Measurements from ENCODE around the gene IRX1. TPM values are rescaled to one million over a fixed set of nuclear protein-coding genes. Genes with fewer than 3 reads are reported as not detected.

Gene IRX1
- total and polyA plus RNA-seq, 2 of the 8 experiments (the other 6 are each of a cell fraction or from before 2014, with no cell fraction given) = 2.6 to 3.9 TPM

- 84% methylated on average over 6 of the region's 6 CpGs; no CpG with 5 or more reads in 1 of the 2 experiments for WGBS, 2 experiments (ENCODE audit: extremely low coverage in 1 of 2, insufficient coverage in 1 of 2, insufficient read length in 1 of 2, insufficient replicate concordance in 2 of 2, low coverage in 1 of 2, low lambda C conversion rate in 2 of 2, missing lambda C conversion rate in 1 of 2)
- H3K27me3 ChIP-seq (replicated peaks in 1 of 4; ENCODE audit: control insufficient read depth in 3 of 4, extremely low read depth in 1 of 4, insufficient read depth in 3 of 4, low read length in 3 of 4) = no peaks in the 10 kb centered on the region
- CTCF ChIA-PET (ENCODE audit: partially characterized antibody) = interaction anchor here (0.7 to 1.4 kb wide), 4 partner anchors 13 to 647 kb away, joined by 3 read pairs; no protein-coding TSS in a partner anchor
- TF ChIP-seq RBBP5 (IDR thresholded peaks at IDR 0.05; ENCODE audit: borderline replicate concordance, low read depth, low read length) (no peak), MAX (IDR thresholded peaks at IDR 0.05) (no peak), HDAC6 (IDR thresholded peaks at IDR 0.05; ENCODE audit: low read depth, low read length) (no peak), ZNF274 (IDR thresholded peaks at IDR 0.05; ENCODE audit: borderline replicate concordance, extremely low read depth, low read length) (no peak), EGR1 (IDR thresholded peaks at IDR 0.05; ENCODE audit: borderline replicate concordance, low read depth, low read length) (no peak), CTBP2 (IDR thresholded peaks at IDR 0.05; ENCODE audit: borderline replicate concordance, insufficient read depth, insufficient read length, low read length) (no peak), TAF1 (IDR thresholded peaks at IDR 0.05; ENCODE audit: low read depth, low read length) (no peak), HDAC2 (IDR thresholded peaks at IDR 0.05; ENCODE audit: borderline replicate concordance in 1 of 2, low read depth in 2 of 2, low read length in 2 of 2) (no peak)
- TF ChIP-seq, protein P1, sequence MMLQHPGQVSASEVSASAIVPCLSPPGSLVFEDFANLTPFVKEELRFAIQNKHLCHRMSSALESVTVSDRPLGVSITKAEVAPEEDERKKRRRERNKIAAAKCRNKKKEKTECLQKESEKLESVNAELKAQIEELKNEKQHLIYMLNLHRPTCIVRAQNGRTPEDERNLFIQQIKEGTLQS (IDR thresholded peaks at IDR 0.05; ENCODE audit: insufficient read depth, low read depth, low read length) = no peak
These were observed 23.9 kb downstream of the IRX1 start for GRCh38 chr5:3619579-3619978.

More at GRCh38 chr5:3619579-3619978, 23.9 kb downstream of the IRX1 start:
- no peak for DNase-seq (ENCODE audit: low read depth in 1 of 2, low spot score in 2 of 2)
- H3K36me3 ChIP-seq (ENCODE audit: control insufficient read depth in 2 of 4, insufficient read depth in 4 of 4, low read length in 3 of 4) = peaks cover 0 to 6% (median 0%) of the 10 kb centered on the region in 4 experiments; a peak in 1 of 8 replicates
- no peak overlapping the region for H3K27ac ChIP-seq (ENCODE audit: low read depth, low read length)
- no peak overlapping the region for H4K91ac ChIP-seq (replicated peaks; ENCODE audit: insufficient read length, low read length)
- no peak overlapping the region for H2BK120ac ChIP-seq (replicated peaks; ENCODE audit: low read depth, low read length)
- no peaks in the 10 kb centered on the region for H3K23me2 ChIP-seq (ENCODE audit: low read depth, low read length)
- H3K23ac ChIP-seq (ENCODE audit: insufficient read length) = no peak overlapping the region
- no peak overlapping the region for H2BK5ac ChIP-seq (ENCODE audit: low read depth, low read length)
- H3K56ac ChIP-seq (replicated peaks; ENCODE audit: insufficient read length, low read depth, low read length) = no peak overlapping the region
- H2AK5ac ChIP-seq (ENCODE audit: low read depth, low read length) = no peak overlapping the region
- POLR2A ChIA-PET (ENCODE audit: partially characterized antibody) = no interaction called here
- no peaks in the 10 kb centered on the region for H4K20me1 ChIP-seq (replicated peaks in 1 of 2; ENCODE audit: control insufficient read depth in 1 of 2, insufficient read depth in 2 of 2, low read length in 2 of 2)
- H3K14ac ChIP-seq (ENCODE audit: insufficient read length) = no peak overlapping the region
- FAIRE-seq = no peak
- H3K18ac ChIP-seq (ENCODE audit: extremely low read depth, low read length) = no peak overlapping the region
- no peak overlapping the region for H4K8ac ChIP-seq (ENCODE audit: extremely low read depth, insufficient read depth, low read length)
- no peaks in the 10 kb centered on the region for H3K79me1 ChIP-seq (ENCODE audit: low read depth, low read length)
- H3K9ac ChIP-seq (replicated peaks in 1 of 4; ENCODE audit: extremely low read depth in 1 of 4, low read depth in 3 of 4, low read length in 3 of 4) = no peak overlapping the region
- H3K4me3 ChIP-seq (ENCODE audit: extremely low read depth in 1 of 4, insufficient read depth in 2 of 4, low read depth in 3 of 4, low read length in 4 of 4) = no peak overlapping the region
- H4K5ac ChIP-seq (ENCODE audit: insufficient read length, low read depth, low read length) = no peak overlapping the region
- H2BK15ac ChIP-seq (ENCODE audit: low read length) = no peak overlapping the region
- H2AFZ ChIP-seq (ENCODE audit: low read length) = no peak overlapping the region
- H2BK12ac ChIP-seq (ENCODE audit: low read depth, low read length) = no peak overlapping the region
- H3K9me3 ChIP-seq (ENCODE audit: insufficient read depth in 2 of 2, low read depth in 1 of 2, low read length in 1 of 2) = no peaks in the 10 kb centered on the region
- H3K4me2 ChIP-seq (ENCODE audit: insufficient read depth in 1 of 2, low read depth in 2 of 2, low read length in 2 of 2) = no peak overlapping the region
- H3K4ac ChIP-seq (replicated peaks; ENCODE audit: insufficient read length, low read depth, low read length) = no peak overlapping the region
- H3K79me2 ChIP-seq (ENCODE audit: control insufficient read depth in 1 of 2, insufficient read depth in 2 of 2, low read length in 2 of 2) = no peaks in the 10 kb centered on the region
- H2BK20ac ChIP-seq (ENCODE audit: low read length) = no peak overlapping the region
- no peaks in the 10 kb centered on the region for H3K4me1 ChIP-seq (replicated peaks in 1 of 4; ENCODE audit: control insufficient read depth in 3 of 4, insufficient read depth in 4 of 4, low read length in 3 of 4)
